ENCODE data around the gene CAPN11. TPM values are rescaled to one million over a fixed set of nuclear protein-coding genes. Genes with fewer than 3 reads are reported as not detected.

The CAPN11 gene
- polyA plus RNA-seq, 1 experiment, result 0.04 TPM

GRCh38 chr6:44198684-44199083 is 40.1 kb downstream of the CAPN11 start:
- Histone ChIP-seq H3K27me3 (ENCODE audit: control insufficient read depth, insufficient read depth, low read length) (peaks cover 8% of the 10 kb centered on the region), H3K36me3 (ENCODE audit: control insufficient read depth, insufficient read depth, low read length) (no peaks in the 10 kb centered on the region), H3K4me3 (ENCODE audit: low read depth, low read length) (no peak overlapping the region)
- CTCF ChIA-PET, result no interaction called here
- no peak for TF ChIP-seq CTCF (IDR thresholded peaks at IDR 0.05; ENCODE audit: insufficient read depth, low read depth, low read length)
- no peak for DNase-seq (ENCODE audit: low read depth)
- POLR2A ChIA-PET, result no interaction called here

- Histone ChIP-seq H3K36me3 (ENCODE audit: control insufficient read depth, insufficient read depth, low read length) (no peaks in the 10 kb centered on the region), H3K27me3 (ENCODE audit: control insufficient read depth, insufficient read depth, low read length) (peaks cover 9% of the 10 kb centered on the region), H3K4me3 (ENCODE audit: low read depth, low read length) (no peak overlapping the region)
- no peak for DNase-seq (ENCODE audit: low read depth)
- POLR2A ChIA-PET, result no interaction called here
- CTCF ChIA-PET, result interaction anchor here (1.1 to 1.8 kb wide), 2 partner anchors 22 to 35 kb away, joined by 6 to 7 read pairs; no protein-coding TSS in a partner anchor
- TF ChIP-seq CTCF (IDR thresholded peaks at IDR 0.05; ENCODE audit: insufficient read depth, low read depth, low read length), result no peak
Measured at GRCh38 chr6:44199883-44200282, 41.3 kb downstream of the CAPN11 start.

GRCh38 chr6:44201200-44201599 is 42.6 kb downstream of the CAPN11 start:
- ChIA-PET POLR2A (no interaction called here), CTCF (interaction anchor here (1.1 to 1.8 kb wide), 5 partner anchors 10 to 33 kb away, joined by 3 to 7 read pairs (median 4); no protein-coding TSS in a partner anchor)
- no peak overlapping the region for H3K4me3 ChIP-seq (ENCODE audit: low read depth, low read length)
- no peak for TF ChIP-seq CTCF (IDR thresholded peaks at IDR 0.05; ENCODE audit: insufficient read depth, low read depth, low read length)
- no peak for DNase-seq (ENCODE audit: low read depth)
- H3K27me3 ChIP-seq (ENCODE audit: control insufficient read depth, insufficient read depth, low read length), result peaks cover 6% of the 10 kb centered on the region; the same call in 1 of the 2 replicates
- H3K36me3 ChIP-seq (ENCODE audit: control insufficient read depth, insufficient read depth, low read length), result no peaks in the 10 kb centered on the region

- Histone ChIP-seq H3K27me3 (ENCODE audit: control insufficient read depth, insufficient read depth, low read length) (peaks cover 7% of the 10 kb centered on the region; the same call in 1 of the 2 replicates), H3K4me3 (ENCODE audit: low read depth, low read length) (no peak overlapping the region), H3K36me3 (ENCODE audit: control insufficient read depth, insufficient read depth, low read length) (no peaks in the 10 kb centered on the region)
- POLR2A ChIA-PET, result no interaction called here
- CTCF ChIA-PET, result interaction anchor here (1.2 to 1.5 kb wide), 3 partner anchors 12 to 21 kb away, joined by 3 to 4 read pairs (median 3); partner anchors contain the start of gene SLC29A1
- DNase-seq (ENCODE audit: low read depth), result no peak
- TF ChIP-seq CTCF (IDR thresholded peaks at IDR 0.05; ENCODE audit: insufficient read depth, low read depth, low read length), result no peak
Measured at GRCh38 chr6:44201638-44202303, 43.2 kb downstream of the CAPN11 start.

GRCh38 chr6:44202332-44202971 is 43.8 kb downstream of the CAPN11 start:
- ChIA-PET POLR2A (no interaction called here), CTCF (interaction anchor here (1.2 to 1.3 kb wide), 2 partner anchors 11 to 21 kb away, joined by 3 to 4 read pairs; partner anchors contain the start of gene SLC29A1)
- DNase-seq (ENCODE audit: low read depth), result no peak
- Histone ChIP-seq H3K4me3 (ENCODE audit: low read depth, low read length) (no peak overlapping the region), H3K36me3 (ENCODE audit: control insufficient read depth, insufficient read depth, low read length) (no peaks in the 10 kb centered on the region), H3K27me3 (ENCODE audit: control insufficient read depth, insufficient read depth, low read length) (peaks cover 8% of the 10 kb centered on the region; the same call in 1 of the 2 replicates)
- no peak for TF ChIP-seq CTCF (IDR thresholded peaks at IDR 0.05; ENCODE audit: insufficient read depth, low read depth, low read length)
